ENCODE results near the gene SLC27A3. TPM values are rescaled to one million over a fixed set of nuclear protein-coding genes. Genes with fewer than 3 reads are reported as not detected.

SLC27A3 gene
- total RNA-seq, 2 experiments from 2014 or later, result 11.2 to 12.1 TPM

DNA sequence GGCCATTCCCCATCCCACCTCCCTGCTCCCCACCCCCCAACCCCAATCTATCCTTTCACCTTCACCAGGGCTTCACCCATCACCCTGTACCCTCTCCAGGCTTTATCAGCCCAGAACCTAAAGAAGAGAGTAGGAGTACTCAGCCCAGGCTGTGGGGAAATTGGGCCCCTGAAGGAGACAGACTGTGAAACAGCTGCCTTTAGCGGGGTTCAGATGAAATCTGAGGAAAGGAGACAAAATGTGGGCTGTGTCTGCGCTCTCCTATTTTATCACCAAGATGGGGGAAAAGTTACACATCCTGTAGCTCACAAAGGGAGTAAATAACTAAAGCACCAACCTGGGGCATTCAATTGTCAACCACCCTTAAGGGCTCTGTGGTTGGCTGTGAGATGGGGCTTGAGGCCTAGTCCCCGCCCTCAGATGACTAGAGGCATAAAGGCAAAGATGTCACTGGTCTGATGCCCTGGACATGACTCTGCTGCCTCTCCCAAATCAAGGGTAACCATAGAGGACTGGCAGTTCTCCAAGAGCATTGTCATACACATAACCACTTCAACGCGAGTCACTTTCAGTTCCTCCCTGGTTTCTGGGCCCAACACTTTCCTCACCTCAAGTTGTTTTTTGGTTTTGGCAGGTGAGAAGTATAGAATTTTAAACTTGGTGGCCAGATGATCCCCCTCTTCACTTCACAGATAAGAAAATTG, 30.0 kb downstream of the SLC27A3 start:
- CTCF ChIA-PET, result interaction anchor here (2.2 to 2.6 kb wide), 2 partner anchors 141 to 181 kb away, joined by 8 to 11 read pairs; partner anchors contain the start of genes DENND4B and RAB13
- POLR2A ChIA-PET, result no interaction called here

DNA sequence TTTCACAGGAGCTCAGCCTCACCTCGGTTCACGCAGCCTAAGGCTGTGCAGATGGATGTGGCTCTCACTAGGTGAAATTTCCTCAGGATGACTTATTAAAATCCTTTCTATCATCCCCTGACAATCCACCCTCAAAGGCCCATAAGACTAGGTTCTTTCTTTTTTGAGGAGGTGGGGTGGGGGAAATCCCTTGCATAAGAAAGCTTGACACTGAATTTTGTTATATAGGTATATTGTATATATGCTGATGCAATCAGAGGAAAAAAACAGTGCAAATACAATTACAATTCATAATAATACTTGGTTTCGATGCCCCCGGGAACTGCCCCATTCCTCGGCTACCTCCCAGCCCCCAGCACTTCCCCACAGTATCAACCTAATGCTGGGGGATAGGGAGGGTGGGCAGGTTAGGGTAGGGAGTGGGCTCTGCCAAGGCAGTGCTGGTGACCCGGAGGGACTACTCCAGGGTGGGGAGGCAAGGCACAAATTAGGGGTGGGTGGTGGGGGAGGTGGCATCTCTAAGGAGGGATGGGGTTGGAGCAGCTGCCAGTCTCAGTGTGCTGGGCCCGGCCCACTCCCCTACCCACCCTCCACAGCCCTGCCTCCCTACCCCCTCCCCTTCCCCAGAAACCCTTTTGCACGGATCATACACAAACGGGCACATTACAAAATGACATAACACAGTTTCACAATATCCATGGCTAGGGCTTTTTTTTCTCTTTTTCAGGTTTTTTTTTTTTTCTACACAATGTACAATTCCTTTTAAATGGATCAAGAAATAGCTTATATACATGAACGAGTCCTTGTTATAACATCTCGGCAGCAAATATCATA, 30.9 kb downstream of the SLC27A3 start:
- POLR2A ChIA-PET, result interaction anchor here (0.8 kb wide), 1 partner anchor 31 kb away, joined by 3 read pairs; the partner anchor contains the start of gene SLC27A3
- CTCF ChIA-PET, result interaction anchor here (0.6 to 2.2 kb wide), 2 partner anchors 15 to 180 kb away, joined by 3 to 8 read pairs; partner anchors contain the start of gene RAB13

DNA sequence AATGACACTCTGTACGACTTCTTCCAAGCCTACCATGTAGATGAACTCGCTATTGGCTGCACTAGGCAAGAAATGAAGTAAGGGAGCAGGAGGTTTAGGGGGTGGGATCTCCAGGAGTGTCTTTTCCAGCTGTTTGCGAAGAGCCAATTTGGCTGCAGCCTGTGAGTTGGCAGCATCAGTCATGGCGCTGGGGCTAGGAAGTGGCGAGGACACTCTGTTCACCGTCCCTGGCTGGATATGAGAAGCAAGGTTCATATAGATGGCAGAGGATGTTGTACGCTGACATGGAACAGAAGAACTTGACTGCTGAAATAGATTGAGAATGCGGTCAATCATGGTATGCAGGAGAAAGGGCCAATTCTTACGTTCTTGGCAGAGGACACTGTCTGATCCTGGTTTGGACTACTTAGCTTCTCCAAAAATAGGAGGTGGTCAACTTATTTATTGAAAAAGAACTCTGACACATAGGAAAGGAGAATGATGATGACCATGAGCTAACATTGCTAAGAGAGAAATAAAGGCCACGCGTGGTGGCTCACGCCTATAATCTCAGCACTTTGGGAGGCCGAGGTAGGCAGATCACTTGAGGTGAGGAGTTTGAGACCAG, 41.2 kb downstream of the SLC27A3 start:
- CTCF ChIA-PET, result no interaction called here
- POLR2A ChIA-PET, result no interaction called here

GRCh38 chr1:153818876-153819275, 43.7 kb downstream of the SLC27A3 start:
- POLR2A ChIA-PET, result no interaction called here
- CTCF ChIA-PET, result interaction anchor here (0.6 kb wide), 1 partner anchor 28 kb away, joined by 4 read pairs; no protein-coding TSS in a partner anchor

DNA sequence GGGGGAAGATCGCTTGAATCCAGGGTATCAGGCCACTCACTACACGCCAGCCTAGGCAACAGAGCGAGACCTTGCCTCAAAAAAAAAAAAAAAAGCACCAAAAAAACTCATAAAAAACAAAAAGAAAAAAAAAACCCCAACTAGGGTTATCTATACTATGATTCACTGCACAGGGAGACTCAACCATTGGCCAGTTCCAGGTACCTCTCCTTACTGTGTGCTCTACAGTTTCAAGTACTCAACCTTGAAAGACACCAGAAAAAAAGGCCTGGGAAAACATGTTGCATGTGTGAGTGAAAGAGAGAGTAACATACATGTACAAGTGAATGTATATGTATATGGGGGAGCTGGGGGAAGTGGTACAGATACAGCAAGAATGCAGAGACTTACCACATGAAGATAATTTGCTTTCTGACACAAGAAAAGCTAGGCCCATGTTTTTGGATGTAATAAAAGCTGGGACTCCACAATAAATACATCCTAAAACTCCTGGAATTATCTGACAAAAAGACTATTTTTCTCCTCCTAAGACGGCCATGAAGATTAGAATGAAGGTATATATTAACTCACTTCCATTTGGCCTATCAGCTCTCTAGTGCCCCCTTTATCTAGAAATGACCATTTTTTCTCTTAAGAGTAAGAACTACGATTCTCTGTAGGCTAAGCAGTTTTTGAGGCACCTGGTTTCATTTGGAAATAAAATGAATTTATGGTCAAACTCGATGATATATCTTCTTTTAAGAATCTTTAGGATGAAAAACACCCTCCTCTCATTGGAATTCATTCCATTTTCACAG, 52.2 kb downstream of the SLC27A3 start:
- CTCF ChIA-PET, result no interaction called here
- POLR2A ChIA-PET, result no interaction called here

Other genes starting within 250 kb of the SLC27A3 start
- 100 to 1,000 TPM; 203 to 213 TPM for gene S100A6, start 239.4 kb upstream of the SLC27A3 start, total RNA-seq
- gene S100A5, start 234.5 kb upstream of the SLC27A3 start, total RNA-seq, result 1 to 10 TPM; 1.1 to 1.2 TPM
- gene S100A4, start 229.6 kb upstream of the SLC27A3 start, total RNA-seq, result 100 to 1,000 TPM; 125 TPM
- gene S100A3, start 226.1 kb upstream of the SLC27A3 start, total RNA-seq, result not detected
- 1 to 10 TPM; 1.2 to 1.6 TPM for gene S100A2, start 209.6 kb upstream of the SLC27A3 start, total RNA-seq
- not detected for gene S100A16, start 162.3 kb upstream of the SLC27A3 start, total RNA-seq
- not detected for gene S100A14, start 159.1 kb upstream of the SLC27A3 start, total RNA-seq
- gene S100A13, start 147.9 kb upstream of the SLC27A3 start, total RNA-seq, result 1 to 10 TPM; 5.1 to 6.9 TPM
- gene S100A1, start 147.0 kb upstream of the SLC27A3 start, total RNA-seq, result not detected
- gene CHTOP, start 141.3 kb upstream of the SLC27A3 start, total RNA-seq, result 10 to 100 TPM; 90.4 to 93.0 TPM
- gene SNAPIN, start 116.7 kb upstream of the SLC27A3 start, total RNA-seq, result 10 to 100 TPM; 34.3 to 34.4 TPM
- gene ILF2, start 104.4 kb upstream of the SLC27A3 start, total RNA-seq, result 100 to 1,000 TPM; 372 to 384 TPM
- not detected for gene NPR1, start 96.7 kb upstream of the SLC27A3 start, total RNA-seq
- gene INTS3, start 47.4 kb upstream of the SLC27A3 start, total RNA-seq, result 10 to 100 TPM; 54.9 to 55.3 TPM
- 10 to 100 TPM; 53.6 to 57.5 TPM for gene GATAD2B, start 147.6 kb downstream of the SLC27A3 start, total RNA-seq
- 100 to 1,000 TPM; 106 to 108 TPM for gene DENND4B, start 171.3 kb downstream of the SLC27A3 start, total RNA-seq
- gene CRTC2, start 183.2 kb downstream of the SLC27A3 start, total RNA-seq, result 10 to 100 TPM; 56.8 to 66.9 TPM
- 10 to 100 TPM; 82.4 to 84.8 TPM for gene SLC39A1, start 188.1 kb downstream of the SLC27A3 start, total RNA-seq
- 1 to 10 TPM; 7.3 to 8.2 TPM for gene CREB3L4, start 192.5 kb downstream of the SLC27A3 start, total RNA-seq
- gene JTB, start 202.3 kb downstream of the SLC27A3 start, total RNA-seq, result 100 to 1,000 TPM; 238 to 239 TPM
- 10 to 100 TPM; 15.5 to 16.6 TPM for gene RAB13, start 210.9 kb downstream of the SLC27A3 start, total RNA-seq
- 1,000 to 10,000 TPM; 1,492 to 1,580 TPM for gene RPS27, start 215.4 kb downstream of the SLC27A3 start, total RNA-seq

Measured in activated CD8-positive, alpha-beta memory T cell treated with anti-CD3 and anti-CD28 coated beads for 36 hours (primary cell).